Omental fat pad (tissue), 4 donors: ENCODE data around the gene DOCK2. TPM values are rescaled to one million over a fixed set of nuclear protein-coding genes. Genes with fewer than 3 reads are reported as not detected.

ENCODE experiments used
- ATAC-seq: fragments of 150-250 bp; one replicate; pipeline ENCODE4 v1.9.1; 2016; ENCODE audit warnings: mild to moderate bottlenecking, moderate library complexity; ENCODE audit not compliant: low FRiP score
- DNase-seq: peaks from one replicate; pipeline ENCODE4 v3.0.0-alpha.2; 2019; ENCODE audit warnings: low spot score
- total RNA-seq, 4 donors: library from RNA; depleted of rRNA; stranded (reverse); fragments of >200 nt; gene quantifications; one replicate each; pipeline ENCODE4 v1.1.0, GENCODE V29; 2016
- TF ChIP-seq, protein P1 (sequence below), 3 donors: fragments of 450-650 bp; IDR thresholded peaks; one replicate each; pipeline ENCODE4 v1.5.1; 2016 to 2017; ENCODE audit warnings: antibody characterized with exemption in 3 of 3, mild to moderate bottlenecking in 3 of 3, moderate library complexity in 2 of 3

DOCK2 gene
- total RNA-seq, 4 donors from 2014 or later = 28.4 to 55.6 (median 41.3) TPM

DNA sequence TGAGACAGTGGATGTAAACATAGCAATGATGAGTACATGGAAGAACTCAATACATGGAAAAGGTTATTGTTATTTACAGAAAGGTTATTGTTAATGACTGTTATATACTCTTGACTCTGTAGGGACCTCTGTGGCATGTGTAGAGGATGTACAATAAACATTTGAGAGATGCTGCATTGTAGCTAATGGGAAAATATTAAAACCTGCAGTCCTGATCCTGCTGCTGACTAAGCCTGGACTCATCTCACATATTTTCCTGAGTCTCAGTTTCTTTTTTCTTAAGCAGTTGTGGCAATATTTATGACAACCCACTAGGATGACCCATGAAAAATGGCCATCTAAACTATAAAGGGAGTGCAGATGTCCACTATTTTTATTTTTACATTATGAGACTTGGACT, 75.4 kb downstream of the DOCK2 start:
- DNase-seq (no peak), ATAC-seq (no peak)
- TF ChIP-seq, protein P1, sequence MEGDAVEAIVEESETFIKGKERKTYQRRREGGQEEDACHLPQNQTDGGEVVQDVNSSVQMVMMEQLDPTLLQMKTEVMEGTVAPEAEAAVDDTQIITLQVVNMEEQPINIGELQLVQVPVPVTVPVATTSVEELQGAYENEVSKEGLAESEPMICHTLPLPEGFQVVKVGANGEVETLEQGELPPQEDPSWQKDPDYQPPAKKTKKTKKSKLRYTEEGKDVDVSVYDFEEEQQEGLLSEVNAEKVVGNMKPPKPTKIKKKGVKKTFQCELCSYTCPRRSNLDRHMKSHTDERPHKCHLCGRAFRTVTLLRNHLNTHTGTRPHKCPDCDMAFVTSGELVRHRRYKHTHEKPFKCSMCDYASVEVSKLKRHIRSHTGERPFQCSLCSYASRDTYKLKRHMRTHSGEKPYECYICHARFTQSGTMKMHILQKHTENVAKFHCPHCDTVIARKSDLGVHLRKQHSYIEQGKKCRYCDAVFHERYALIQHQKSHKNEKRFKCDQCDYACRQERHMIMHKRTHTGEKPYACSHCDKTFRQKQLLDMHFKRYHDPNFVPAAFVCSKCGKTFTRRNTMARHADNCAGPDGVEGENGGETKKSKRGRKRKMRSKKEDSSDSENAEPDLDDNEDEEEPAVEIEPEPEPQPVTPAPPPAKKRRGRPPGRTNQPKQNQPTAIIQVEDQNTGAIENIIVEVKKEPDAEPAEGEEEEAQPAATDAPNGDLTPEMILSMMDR (IDR thresholded peaks at IDR 0.05) = no peak

DNA sequence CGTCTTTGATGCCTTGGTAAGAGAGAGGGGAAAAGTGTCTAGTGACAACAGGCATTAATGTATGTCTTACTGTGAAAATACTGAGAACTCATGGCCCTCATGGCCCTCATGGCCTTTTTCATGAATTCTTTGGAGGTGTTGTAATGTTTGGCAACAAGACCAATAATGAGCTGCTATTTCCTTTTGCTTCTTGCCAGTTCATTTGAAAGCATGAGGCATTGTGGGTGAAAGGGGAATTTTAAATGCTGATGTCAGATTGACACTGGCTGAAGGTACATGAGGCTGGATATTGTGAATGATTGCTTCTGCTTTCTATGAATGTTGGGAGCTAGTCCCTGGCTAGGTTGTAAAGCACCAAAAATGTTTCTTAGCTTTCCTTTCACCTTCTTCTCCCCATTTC, 79.2 kb downstream of the DOCK2 start:
- TF ChIP-seq, protein P1 (IDR thresholded peaks at IDR 0.05) = no peak
- DNase-seq (no peak), ATAC-seq (peak; percentile 31)

DNA sequence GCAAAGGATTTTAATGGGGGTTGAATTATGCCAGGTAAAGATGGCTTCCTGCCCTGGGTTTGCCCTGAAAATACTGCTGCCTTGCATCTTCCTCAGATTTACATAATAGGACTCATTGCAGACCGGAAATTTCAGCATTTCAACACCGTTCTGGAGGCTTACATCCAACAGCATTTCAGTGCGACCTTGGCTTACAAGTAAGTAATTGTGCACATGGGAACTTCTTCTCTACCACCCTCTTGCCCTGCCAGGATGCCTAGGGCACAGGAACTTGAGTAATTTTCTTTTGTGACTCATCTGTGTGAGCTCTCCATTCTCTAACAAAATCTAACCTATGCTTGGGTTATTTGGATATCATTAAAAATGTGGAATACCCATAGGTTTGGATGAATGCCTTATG, 80.2 kb downstream of the DOCK2 start:
- TF ChIP-seq, protein P1 (IDR thresholded peaks at IDR 0.05) = no peak
- DNase-seq (no peak), ATAC-seq (peak; percentile 43)

DNA sequence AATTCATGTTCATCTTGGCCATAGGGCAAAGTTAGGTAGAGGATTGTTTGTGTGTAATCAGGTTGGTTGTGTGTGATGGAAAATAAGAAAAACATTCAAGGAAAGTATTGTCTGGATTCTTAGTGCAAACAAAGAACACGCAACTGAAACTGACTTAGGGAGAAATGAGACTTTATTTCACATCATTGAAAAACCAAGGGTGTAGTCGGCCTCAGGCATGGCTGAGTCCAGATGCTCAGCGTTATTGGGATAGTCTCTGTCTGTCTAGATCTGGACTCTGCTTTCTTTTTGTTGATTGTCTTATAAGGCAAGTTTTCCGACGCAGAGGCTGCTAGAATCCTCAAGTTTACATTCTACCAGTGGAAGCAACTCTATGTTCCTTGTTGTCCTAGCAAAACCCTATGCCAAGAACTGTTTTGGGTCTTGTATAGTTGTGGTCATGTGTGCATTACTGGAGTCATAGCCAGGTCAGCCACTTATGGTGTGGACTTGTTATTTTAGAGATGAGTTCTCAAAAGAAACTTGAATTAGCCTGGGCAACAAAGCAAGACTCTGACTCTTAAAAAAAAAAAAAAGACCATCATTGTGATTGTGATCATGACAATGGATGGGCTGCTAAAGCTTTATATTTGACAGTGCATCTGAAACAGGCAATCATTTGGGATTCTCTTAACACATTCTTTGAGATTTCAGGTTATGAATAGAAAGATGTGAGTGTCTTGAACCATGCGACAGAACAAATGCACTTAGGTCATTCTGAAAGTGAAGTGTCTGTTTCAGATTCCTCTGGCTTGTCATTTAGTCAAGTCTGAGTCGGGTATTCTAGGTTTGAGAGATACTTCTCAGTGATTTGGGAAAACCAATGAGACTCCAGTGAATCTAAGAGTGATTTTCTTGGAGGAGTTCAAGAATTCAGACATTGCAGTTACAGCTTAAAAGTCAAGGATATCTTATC, 82.6 kb downstream of the DOCK2 start:
- ATAC-seq = no peak
- no peak for DNase-seq
- TF ChIP-seq, protein P1 (IDR thresholded peaks at IDR 0.05) = no peak

DNA sequence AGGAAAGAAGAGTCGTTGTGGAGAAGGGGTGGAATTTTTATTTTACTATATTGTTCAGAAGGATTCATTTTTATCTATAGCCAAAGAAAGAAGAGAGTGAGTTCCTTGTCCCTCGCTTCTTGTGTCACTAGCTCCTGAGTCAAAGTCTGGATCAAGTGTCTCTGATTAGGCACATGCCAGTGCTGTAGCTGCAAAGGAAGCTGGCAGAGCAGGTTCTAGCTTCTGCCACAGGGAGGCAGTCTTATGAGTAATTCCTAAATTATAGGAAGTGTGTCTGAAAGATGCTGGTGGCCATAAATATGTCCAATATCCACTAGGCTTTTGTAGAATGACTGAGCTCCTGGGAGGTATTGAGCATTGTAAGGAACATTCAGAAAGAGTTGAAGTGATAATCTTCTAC, 84.7 kb downstream of the DOCK2 start:
- no peak for ATAC-seq
- TF ChIP-seq, protein P1 (IDR thresholded peaks at IDR 0.05) = no peak
- DNase-seq = no peak

DNA sequence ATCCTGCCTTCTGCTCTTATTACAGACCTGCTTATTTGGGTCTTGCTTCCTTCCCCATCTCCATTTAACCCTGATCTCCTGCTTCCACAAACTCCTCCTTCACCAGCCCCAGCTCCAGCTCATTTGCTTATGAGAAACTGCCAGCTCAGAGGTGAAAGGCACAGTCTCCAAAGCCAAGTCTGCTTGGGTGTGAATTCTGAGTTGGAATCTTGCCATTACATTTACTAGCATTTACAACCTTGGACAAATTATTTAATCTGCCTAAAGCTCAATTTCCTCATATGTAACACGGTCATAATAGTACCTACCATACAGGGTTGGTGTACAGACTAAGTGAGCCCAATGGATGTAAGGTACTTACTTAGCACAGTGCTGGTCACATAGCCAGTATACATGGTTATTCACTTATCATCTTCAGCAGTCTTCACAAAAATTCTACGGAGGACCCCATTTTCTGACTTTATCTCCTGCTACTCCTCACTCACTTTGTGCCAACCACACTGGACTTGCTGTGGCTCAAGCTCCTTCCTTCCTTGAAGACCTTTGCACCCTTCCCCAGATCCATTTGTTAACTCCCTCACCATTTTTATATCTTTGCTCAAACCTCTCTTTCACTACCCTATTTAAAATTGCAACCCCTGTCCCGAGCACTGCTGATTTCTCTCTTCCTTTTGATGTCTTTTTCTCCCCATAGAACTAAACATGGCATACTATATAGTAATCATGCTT, 86.2 kb downstream of the DOCK2 start:
- DNase-seq = no peak
- TF ChIP-seq, protein P1 (IDR thresholded peaks at IDR 0.05) = no peak

More for the DNA sequence above, 86.2 kb downstream of the DOCK2 start:
- ATAC-seq = no peak
